HepG2 (cell line): ENCODE data around the gene GAS1. TPM values are rescaled to one million over a fixed set of nuclear protein-coding genes. Genes with fewer than 3 reads are reported as not detected.

ENCODE experiments used
- ATAC-seq: fragments of 200-7000 bp; cut with Tn5 transposase; 3 replicates; pipeline ENCODE4 v1.9.1; 2020; ENCODE audit warnings: mild to moderate bottlenecking, moderate library complexity
- BruUV-seq: library from RNA; stranded (reverse); fragments of 400-500 nt; replicated peaks from 2 replicates; lab custom pipeline; 2021; lab: Mats Ljungman, UMichigan
- CTCF ChIA-PET: fragments of 300-600 bp; formaldehyde crosslinking; extraction: SDS; loops from one replicate; lab custom pipeline; 2021; ENCODE audit warnings: low total read pairs, inconsistent platforms, low intra/inter-chr PET ratio; lab: Yijun Ruan, JAX
- POLR2A ChIA-PET: fragments of 350-600 bp; sonication (Branson Sonifier 250); formaldehyde crosslinking; loops from one replicate; lab custom pipeline; 2020; ENCODE audit warnings: antibody characterized with exemption, inconsistent platforms; lab: Yijun Ruan, JAX
- DNase-seq: peaks from one replicate; pipeline ENCODE4 v3.0.0-alpha.2; 2015; ENCODE audit warnings: low spot score
- FAIRE-seq: peaks from 3 replicates; lab custom pipeline; 2011; peaks lifted over from hg19 to GRCh38; lab: Jason Lieb, UNC
- H2AFZ ChIP-seq: one replicate; pipeline ENCODE4 v1.6.1; 2011; ENCODE audit warnings: low read length, inconsistent platforms
- H3K27ac ChIP-seq: fragments of 300-600 bp; 3 replicates; pipeline ENCODE4 v1.8.0; 2011; ENCODE audit warnings: mixed run types, mild to moderate bottlenecking, mixed read lengths, low read length, inconsistent platforms; ENCODE audit not compliant: insufficient read depth; ENCODE audit errors: extremely low read length
- H3K27me3 ChIP-seq, 2 experiments: fragments of 200-600 bp in 1 of 2; 2 replicates in 1 of 2; 3 replicates in 1 of 2; pipeline versions ENCODE4 v1.6.0 to v1.8.0; 2011; ENCODE audit warnings: low read length in 2 of 2, mild to moderate bottlenecking in 2 of 2, moderate library complexity in 2 of 2, inconsistent platforms in 1 of 2; ENCODE audit not compliant: insufficient read depth in 2 of 2, control insufficient read depth in 1 of 2
- H3K36me3 ChIP-seq, 2 experiments: fragments of 200-600 bp in 1 of 2; replicated peaks in 1 of 2; 2 replicates in 1 of 2; 3 replicates in 1 of 2; pipeline versions ENCODE4 v1.5.1 to v1.8.0; 2011; ENCODE audit warnings: low read length in 2 of 2, inconsistent platforms in 1 of 2; ENCODE audit not compliant: insufficient read depth in 2 of 2, control insufficient read depth in 1 of 2
- H3K4me1 ChIP-seq: 2 replicates; pipeline ENCODE4 v1.5.1; 2012; ENCODE audit warnings: low read length, inconsistent platforms; ENCODE audit not compliant: insufficient read depth
- H3K4me2 ChIP-seq: 2 replicates; pipeline ENCODE4 v1.6.0; 2011; ENCODE audit warnings: low read depth, low read length, inconsistent platforms
- H3K4me3 ChIP-seq, 3 experiments: fragments of 200-600 bp in 1 of 3; sonication (generic), shearing (Covaris generic) in 1 of 3; replicated peaks in 1 of 3; 2 replicates each; pipeline ENCODE4 v1.5.1; 2011 to 2016; ENCODE audit warnings: low read length in 3 of 3, inconsistent platforms in 2 of 3, low read depth in 2 of 3, mild to moderate bottlenecking in 2 of 3, control low read depth in 1 of 3, mixed read lengths in 1 of 3; ENCODE audit not compliant: insufficient read depth in 1 of 3
- H3K79me2 ChIP-seq: one replicate; pipeline ENCODE4 v1.6.1; 2011; ENCODE audit warnings: low read length, inconsistent platforms; ENCODE audit not compliant: insufficient read depth
- H3K9ac ChIP-seq: 2 replicates; pipeline ENCODE4 v1.6.0; 2011; ENCODE audit warnings: mild to moderate bottlenecking, low read depth, low read length, inconsistent platforms; ENCODE audit not compliant: insufficient read depth
- H3K9me3 ChIP-seq: 2 replicates; pipeline ENCODE4 v1.5.1; 2012; ENCODE audit warnings: mild to moderate bottlenecking, low read length
- H4K20me1 ChIP-seq: 2 replicates; pipeline ENCODE4 v1.6.0; 2011; ENCODE audit warnings: inconsistent platforms, mild to moderate bottlenecking, low read length, moderate library complexity; ENCODE audit not compliant: insufficient read depth
- MBD4 ChIP-seq: IDR thresholded peaks from 2 replicates; pipeline ENCODE4 v1.6.1; 2012; ENCODE audit warnings: low read length, inconsistent platforms, borderline replicate concordance
- ZBTB3 ChIP-seq: sonication (generic); formaldehyde crosslinking; IDR thresholded peaks from 2 replicates; pipeline ENCODE4 v1.4.0; 2020; ENCODE audit warnings: low read depth, mild to moderate bottlenecking, moderate library complexity, missing genetic modification reagents, borderline replicate concordance
- ZNF121 ChIP-seq: sonication (generic); formaldehyde crosslinking; IDR thresholded peaks from 2 replicates; pipeline ENCODE4 v1.5.0; 2020; ENCODE audit warnings: mild to moderate bottlenecking, missing genetic modification reagents
- ZNF256 ChIP-seq: sonication (generic); formaldehyde crosslinking; conservative IDR thresholded peaks from 2 replicates; pipeline ENCODE4 v1.4.0; 2020; ENCODE audit warnings: missing genetic modification reagents
- ZNF263 ChIP-seq: sonication (generic); formaldehyde crosslinking; IDR thresholded peaks from 2 replicates; pipeline ENCODE4 v1.4.0; 2020; ENCODE audit warnings: missing genetic modification reagents
- ZNF776 ChIP-seq: sonication (generic); formaldehyde crosslinking; IDR thresholded peaks from 2 replicates; pipeline ENCODE4 v1.4.0; 2020; ENCODE audit warnings: mild to moderate bottlenecking, missing genetic modification reagents
- WGBS: methylation state at CpG from one replicate; pipeline ENCODE4 v1.1.6; 2017; ENCODE audit warnings: low lambda C conversion rate; 5-methylcytosine and 5-hydroxymethylcytosine counted together
- in situ Hi-C: cut with HindIII; loops from 2 replicates; pipeline ENCODE4 v1.10.0; 2017; ENCODE audit warnings: low pct_unique_long_range_greater_than_20kb; ENCODE audit not compliant: extremely low pct_ligation_motif_present
- intact Hi-C: fragments of 100-400 bp; cut with micrococcal nuclease; formaldehyde crosslinking; loops from one replicate; pipeline ENCODE4 v1.10.0; 2022; ENCODE audit not compliant: unreplicated experiment
- polyA plus RNA-seq, 8 experiments: library from polyadenylated mRNA; depleted of rRNA in 3 of 8; stranded (reverse) in 7 of 8; unstranded in 1 of 8; fragments of >200 nt; fragmentation: Illumina TruSeq in 4 of 8; extraction: Trizol in 4 of 8; gene quantifications; 2 replicates each; pipeline versions ENCODE4 v1.2.1 to v1.2.3, GENCODE V29; 2011 to 2016; ENCODE audit warnings: low read depth in 4 of 8, missing spikeins in 1 of 8, mixed read lengths in 1 of 8; ENCODE audit not compliant: insufficient read depth in 1 of 8
- total RNA-seq, 5 experiments: library from RNA; depleted of rRNA; stranded (reverse); fragments of >200 nt; fragmentation: Illumina TruSeq; extraction: Trizol; gene quantifications; 2 replicates each; pipeline ENCODE4 v1.2.3, GENCODE V29; 2016; ENCODE audit warnings: low read depth in 1 of 5
- TF ChIP-seq, protein P1 (sequence below): sonication (generic); formaldehyde crosslinking; IDR thresholded peaks from 2 replicates; pipeline ENCODE4 v1.4.0; 2020; ENCODE audit warnings: missing genetic modification reagents
- TF ChIP-seq, protein P2 (sequence below): sonication (generic); formaldehyde crosslinking; IDR thresholded peaks from 2 replicates; pipeline ENCODE4 v1.4.0; 2020; ENCODE audit warnings: missing genetic modification reagents
- TF ChIP-seq, protein P3 (sequence below): sonication (generic); formaldehyde crosslinking; IDR thresholded peaks from 2 replicates; pipeline ENCODE4 v1.8.0; 2022; ENCODE audit warnings: mild to moderate bottlenecking, missing genetic modification reagents; ENCODE audit not compliant: insufficient replicate concordance

GAS1 gene
- total and polyA plus RNA-seq, 2 of the 13 experiments (the other 11 are each of a cell fraction or from before 2014, with no cell fraction given), result not detected

DNA sequence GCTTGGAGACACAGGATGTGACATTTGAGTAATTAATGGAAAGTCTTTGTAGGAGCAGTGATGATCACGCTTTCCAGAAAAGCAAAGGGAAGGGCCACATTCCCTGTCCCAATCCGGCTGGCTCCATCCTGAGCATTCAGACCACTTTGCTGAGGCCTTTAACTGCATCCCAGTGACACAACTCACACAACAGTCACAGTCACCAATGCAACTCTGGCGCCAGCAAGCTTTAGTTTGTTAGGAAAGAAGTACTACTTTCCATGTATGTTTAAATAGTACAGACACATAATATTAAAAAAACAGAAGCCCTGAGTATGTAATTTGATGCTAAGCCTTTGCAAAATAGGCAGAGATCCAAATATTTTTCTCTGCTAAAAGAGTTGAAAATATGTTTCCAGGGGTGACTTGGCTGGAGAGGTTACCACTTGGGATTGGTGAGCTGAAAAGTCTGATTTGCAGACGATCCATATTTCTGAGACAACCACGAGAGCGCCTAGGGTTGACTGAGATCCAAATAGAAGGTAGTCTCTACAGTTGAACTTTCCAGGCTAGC, 31.7 kb upstream of the GAS1 start:
- H3K79me2 ChIP-seq, result no peaks in the 10 kb centered on the region
- 1% methylated on average over 6 of the region's 6 CpGs for WGBS
- in situ Hi-C loops (no loop called here), intact Hi-C loops (no loop called here)
- H3K27ac ChIP-seq, result no peak overlapping the region
- ChIA-PET CTCF (no interaction called here), POLR2A (no interaction called here)
- no peaks in the 10 kb centered on the region for H3K36me3 ChIP-seq
- peaks cover 0 to 19% of the 10 kb centered on the region in 2 experiments; a peak in 3 of 5 replicates for H3K27me3 ChIP-seq
- ATAC-seq (no peak), FAIRE-seq (no peak), DNase-seq (no peak)
- no peak overlapping the region for H2AFZ ChIP-seq
- TF ChIP-seq ZNF263 (CRISPR knock-in tag) (no peak), MBD4 (no peak), ZBTB3 (CRISPR knock-in tag) (no peak), ZNF121 (CRISPR knock-in tag) (no peak), ZNF256 (CRISPR knock-in tag) (no peak), ZNF776 (CRISPR knock-in tag) (no peak)
- TF ChIP-seq, protein P1, sequence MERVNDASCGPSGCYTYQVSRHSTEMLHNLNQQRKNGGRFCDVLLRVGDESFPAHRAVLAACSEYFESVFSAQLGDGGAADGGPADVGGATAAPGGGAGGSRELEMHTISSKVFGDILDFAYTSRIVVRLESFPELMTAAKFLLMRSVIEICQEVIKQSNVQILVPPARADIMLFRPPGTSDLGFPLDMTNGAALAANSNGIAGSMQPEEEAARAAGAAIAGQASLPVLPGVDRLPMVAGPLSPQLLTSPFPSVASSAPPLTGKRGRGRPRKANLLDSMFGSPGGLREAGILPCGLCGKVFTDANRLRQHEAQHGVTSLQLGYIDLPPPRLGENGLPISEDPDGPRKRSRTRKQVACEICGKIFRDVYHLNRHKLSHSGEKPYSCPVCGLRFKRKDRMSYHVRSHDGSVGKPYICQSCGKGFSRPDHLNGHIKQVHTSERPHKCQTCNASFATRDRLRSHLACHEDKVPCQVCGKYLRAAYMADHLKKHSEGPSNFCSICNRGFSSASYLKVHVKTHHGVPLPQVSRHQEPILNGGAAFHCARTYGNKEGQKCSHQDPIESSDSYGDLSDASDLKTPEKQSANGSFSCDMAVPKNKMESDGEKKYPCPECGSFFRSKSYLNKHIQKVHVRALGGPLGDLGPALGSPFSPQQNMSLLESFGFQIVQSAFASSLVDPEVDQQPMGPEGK, result no peak
- TF ChIP-seq, protein P2, sequence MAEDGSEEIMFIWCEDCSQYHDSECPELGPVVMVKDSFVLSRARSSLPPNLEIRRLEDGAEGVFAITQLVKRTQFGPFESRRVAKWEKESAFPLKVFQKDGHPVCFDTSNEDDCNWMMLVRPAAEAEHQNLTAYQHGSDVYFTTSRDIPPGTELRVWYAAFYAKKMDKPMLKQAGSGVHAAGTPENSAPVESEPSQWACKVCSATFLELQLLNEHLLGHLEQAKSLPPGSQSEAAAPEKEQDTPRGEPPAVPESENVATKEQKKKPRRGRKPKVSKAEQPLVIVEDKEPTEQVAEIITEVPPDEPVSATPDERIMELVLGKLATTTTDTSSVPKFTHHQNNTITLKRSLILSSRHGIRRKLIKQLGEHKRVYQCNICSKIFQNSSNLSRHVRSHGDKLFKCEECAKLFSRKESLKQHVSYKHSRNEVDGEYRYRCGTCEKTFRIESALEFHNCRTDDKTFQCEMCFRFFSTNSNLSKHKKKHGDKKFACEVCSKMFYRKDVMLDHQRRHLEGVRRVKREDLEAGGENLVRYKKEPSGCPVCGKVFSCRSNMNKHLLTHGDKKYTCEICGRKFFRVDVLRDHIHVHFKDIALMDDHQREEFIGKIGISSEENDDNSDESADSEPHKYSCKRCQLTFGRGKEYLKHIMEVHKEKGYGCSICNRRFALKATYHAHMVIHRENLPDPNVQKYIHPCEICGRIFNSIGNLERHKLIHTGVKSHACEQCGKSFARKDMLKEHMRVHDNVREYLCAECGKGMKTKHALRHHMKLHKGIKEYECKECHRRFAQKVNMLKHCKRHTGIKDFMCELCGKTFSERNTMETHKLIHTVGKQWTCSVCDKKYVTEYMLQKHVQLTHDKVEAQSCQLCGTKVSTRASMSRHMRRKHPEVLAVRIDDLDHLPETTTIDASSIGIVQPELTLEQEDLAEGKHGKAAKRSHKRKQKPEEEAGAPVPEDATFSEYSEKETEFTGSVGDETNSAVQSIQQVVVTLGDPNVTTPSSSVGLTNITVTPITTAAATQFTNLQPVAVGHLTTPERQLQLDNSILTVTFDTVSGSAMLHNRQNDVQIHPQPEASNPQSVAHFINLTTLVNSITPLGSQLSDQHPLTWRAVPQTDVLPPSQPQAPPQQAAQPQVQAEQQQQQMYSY (CRISPR knock-in tag), result no peak
- TF ChIP-seq, protein P3, sequence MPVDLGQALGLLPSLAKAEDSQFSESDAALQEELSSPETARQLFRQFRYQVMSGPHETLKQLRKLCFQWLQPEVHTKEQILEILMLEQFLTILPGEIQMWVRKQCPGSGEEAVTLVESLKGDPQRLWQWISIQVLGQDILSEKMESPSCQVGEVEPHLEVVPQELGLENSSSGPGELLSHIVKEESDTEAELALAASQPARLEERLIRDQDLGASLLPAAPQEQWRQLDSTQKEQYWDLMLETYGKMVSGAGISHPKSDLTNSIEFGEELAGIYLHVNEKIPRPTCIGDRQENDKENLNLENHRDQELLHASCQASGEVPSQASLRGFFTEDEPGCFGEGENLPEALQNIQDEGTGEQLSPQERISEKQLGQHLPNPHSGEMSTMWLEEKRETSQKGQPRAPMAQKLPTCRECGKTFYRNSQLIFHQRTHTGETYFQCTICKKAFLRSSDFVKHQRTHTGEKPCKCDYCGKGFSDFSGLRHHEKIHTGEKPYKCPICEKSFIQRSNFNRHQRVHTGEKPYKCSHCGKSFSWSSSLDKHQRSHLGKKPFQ (CRISPR knock-in tag), result no peak
- H4K20me1 ChIP-seq, result no peaks in the 10 kb centered on the region
- no TSS peak for BruUV-seq
- H3K9ac ChIP-seq, result no peak overlapping the region
- H3K4me3 ChIP-seq, result no peak overlapping the region
- H3K4me2 ChIP-seq, result no peak overlapping the region
- no peaks in the 10 kb centered on the region for H3K4me1 ChIP-seq
- H3K9me3 ChIP-seq, result no peaks in the 10 kb centered on the region
